SU-DHL-6 (cell line): ENCODE measurements around the gene ADAM20.

Experiments used
- H2AFZ ChIP-seq: fragments of 200-600 bp; sonication (generic); 2 replicates; pipeline ENCODE4 v1.6.1; 2014; ENCODE audit warnings: low read depth, mild to moderate bottlenecking, moderate library complexity, mixed read lengths, antibody characterized with exemption, low read length; ENCODE audit not compliant: severe bottlenecking
- H3F3A ChIP-seq: fragments of 200-600 bp; shearing (Covaris generic); 2 replicates; pipeline ENCODE4 v1.6.0; 2016; ENCODE audit warnings: antibody characterized with exemption, mild to moderate bottlenecking; ENCODE audit not compliant: insufficient read depth
- H3K27ac ChIP-seq: fragments of 200-600 bp; sonication (generic); 2 replicates; pipeline ENCODE4 v1.5.1; 2016; ENCODE audit warnings: low read depth, mild to moderate bottlenecking, low read length, moderate library complexity, mixed read lengths
- H3K27me3 ChIP-seq: fragments of 200-600 bp; sonication (generic), shearing (Covaris generic); 2 replicates; pipeline ENCODE4 v1.6.0; 2014; ENCODE audit warnings: mild to moderate bottlenecking, low read length
- H3K36me3 ChIP-seq: fragments of 200-600 bp; sonication (generic); 2 replicates; pipeline ENCODE4 v1.6.1; 2014; ENCODE audit warnings: mild to moderate bottlenecking, low read length, mixed read lengths
- H3K4me2 ChIP-seq: fragments of 300-600, 200-600 bp; shearing (Covaris generic), sonication (generic); 2 replicates; pipeline ENCODE4 v1.6.0; 2014; ENCODE audit warnings: low read length, low read depth, mild to moderate bottlenecking; ENCODE audit not compliant: poor library complexity, severe bottlenecking
- H3K4me3 ChIP-seq: fragments of 200-600 bp; sonication (generic); 2 replicates; pipeline ENCODE4 v1.5.1; 2014; ENCODE audit warnings: antibody characterized with exemption, low read length, mild to moderate bottlenecking, mixed read lengths; ENCODE audit not compliant: insufficient read depth, poor library complexity, severe bottlenecking
- H3K79me2 ChIP-seq: fragments of 200-600 bp; sonication (generic); 2 replicates; pipeline ENCODE4 v1.6.1; 2014; ENCODE audit warnings: mild to moderate bottlenecking, low read length, moderate library complexity; ENCODE audit not compliant: insufficient read depth
- H3K9ac ChIP-seq: fragments of 200-600 bp; sonication (generic); 2 replicates; pipeline ENCODE4 v1.7.0; 2014; ENCODE audit warnings: mild to moderate bottlenecking, low read length
- H3K9me2 ChIP-seq: fragments of 200-600 bp; sonication (generic); replicated peaks from 2 replicates; pipeline ENCODE4 v1.6.1; 2014; ENCODE audit warnings: low read length; ENCODE audit not compliant: insufficient read depth
- H3K9me3 ChIP-seq: fragments of 200-600 bp; sonication (generic); 2 replicates; pipeline ENCODE4 v1.6.1; 2014; ENCODE audit warnings: low read length, mixed read lengths; ENCODE audit not compliant: insufficient read depth
- H4K20me1 ChIP-seq: fragments of 200-600 bp; sonication (generic); 2 replicates; pipeline ENCODE4 v1.6.1; 2014; ENCODE audit warnings: low read depth, mild to moderate bottlenecking, antibody characterized with exemption, low read length, moderate library complexity, mixed read lengths
- CTCF ChIP-seq: fragments of 200-600 bp; sonication (generic); IDR thresholded peaks from one replicate; pipeline ENCODE4 v1.5.1; 2017; ENCODE audit warnings: antibody characterized with exemption, mild to moderate bottlenecking, low read length, moderate library complexity; ENCODE audit not compliant: insufficient read depth, poor library complexity, severe bottlenecking
- EZH2phosphoT487 ChIP-seq: fragments of 200-600 bp; sonication (generic), shearing (Covaris generic); conservative IDR thresholded peaks from 2 replicates; pipeline ENCODE4 v1.6.1; 2018; ENCODE audit warnings: mild to moderate bottlenecking, antibody characterized with exemption, low read length, moderate library complexity, mixed read lengths

Gene ADAM20

GRCh38 chr14:70534904-70535303 lies at the start of gene ADAM20:
ADAM20 (minus strand) TSS chr14:70535004; CDS start chr14:70524757, 10,247 bp downstream.
- Histone ChIP-seq H3K4me3 (no peak within 1 kb of the TSS), H3K79me2 (no peaks in the 10 kb centered on the region), H2AFZ (no peak within 1 kb of the TSS), H4K20me1 (no peaks in the 10 kb centered on the region), H3K4me2 (no peak within 1 kb of the TSS), H3K36me3 (no peaks in the 10 kb centered on the region), H3K27ac (no peak within 1 kb of the TSS), H3K9me3 (no peaks in the 10 kb centered on the region), H3K9ac (no peak within 1 kb of the TSS), H3F3A (no peaks in the 10 kb centered on the region), H3K9me2 (no peaks in the 10 kb centered on the region), H3K27me3 (no peaks in the 10 kb centered on the region)
- TF ChIP-seq EZH2phosphoT487 (no peak), CTCF (no peak)

- no peak overlapping the region for H3K4me3 ChIP-seq
- no peaks in the 10 kb centered on the region for H3K79me2 ChIP-seq
- no peaks in the 10 kb centered on the region for H3K9me3 ChIP-seq
- H3K27me3 ChIP-seq, result no peaks in the 10 kb centered on the region
- no peaks in the 10 kb centered on the region for H4K20me1 ChIP-seq
- H2AFZ ChIP-seq, result no peak overlapping the region
- H3K9me2 ChIP-seq, result no peaks in the 10 kb centered on the region
- H3F3A ChIP-seq, result no peaks in the 10 kb centered on the region
- no peak overlapping the region for H3K9ac ChIP-seq
- H3K4me2 ChIP-seq, result no peak overlapping the region
- peaks cover 17% of the 10 kb centered on the region for H3K36me3 ChIP-seq
- no peak overlapping the region for H3K27ac ChIP-seq
- TF ChIP-seq EZH2phosphoT487, result no peak
- TF ChIP-seq CTCF, result no peak
Observed at GRCh38 chr14:70576891-70577290, 42.1 kb upstream of the ADAM20 start.

- TF ChIP-seq EZH2phosphoT487 (no peak), CTCF (no peak)
- Histone ChIP-seq H3K27ac (no peak overlapping the region), H3K9ac (no peak overlapping the region), H3K9me2 (no peaks in the 10 kb centered on the region), H2AFZ (no peak overlapping the region), H3K79me2 (0 out of 2 replicates have a peak, but pooled peaks cover 5% of the 10 kb centered on the region), H3F3A (no peaks in the 10 kb centered on the region), H4K20me1 (no peaks in the 10 kb centered on the region), H3K4me3 (no peak overlapping the region), H3K27me3 (no peaks in the 10 kb centered on the region), H3K9me3 (no peaks in the 10 kb centered on the region), H3K36me3 (peaks cover 7% of the 10 kb centered on the region; the same call in 1 of the 2 replicates), H3K4me2 (no peak overlapping the region)
Observed at GRCh38 chr14:70573050-70573449, 38.2 kb upstream of the ADAM20 start.

- no peak for TF ChIP-seq EZH2phosphoT487
- no peak for TF ChIP-seq CTCF
- no peaks in the 10 kb centered on the region for H3F3A ChIP-seq
- H3K9me2 ChIP-seq, result no peaks in the 10 kb centered on the region
- no peak overlapping the region for H2AFZ ChIP-seq
- H3K4me3 ChIP-seq, result no peak overlapping the region
- no peaks in the 10 kb centered on the region for H3K27me3 ChIP-seq
- H4K20me1 ChIP-seq, result no peaks in the 10 kb centered on the region
- no peak overlapping the region for H3K27ac ChIP-seq
- H3K9ac ChIP-seq, result no peak overlapping the region
- 0 out of 2 replicates have a peak, but pooled peaks cover 5% of the 10 kb centered on the region for H3K79me2 ChIP-seq
- H3K4me2 ChIP-seq, result no peak overlapping the region
- peaks cover 9% of the 10 kb centered on the region; the same call in 1 of the 2 replicates for H3K36me3 ChIP-seq
- H3K9me3 ChIP-seq, result no peaks in the 10 kb centered on the region
Observed at GRCh38 chr14:70571139-70571538, 36.3 kb upstream of the ADAM20 start.
